Breast epithelium (tissue), 4 donors: Measurements from ENCODE around the gene CMPK1. TPM values are rescaled to one million over a fixed set of nuclear protein-coding genes. Genes with fewer than 3 reads are reported as not detected.

ENCODE experiments used
- DNase-seq, 2 donors: peaks; one replicate each; pipeline ENCODE4 v3.0.0-alpha.2; 2019; ENCODE audit warnings: low spot score in 2 of 2
- H3K27ac ChIP-seq, 2 donors: fragments of 200-600 bp; sonication (generic) in 1 of 2; one replicate each; pipeline ENCODE4 v1.5.1; 2016 to 2019; ENCODE audit warnings: mild to moderate bottlenecking in 1 of 2
- H3K27me3 ChIP-seq, 2 donors: fragments of 200-600 bp; sonication (generic) in 1 of 2; one replicate each; pipeline versions ENCODE4 v1.5.1 to v1.6.0; 2017 to 2019; ENCODE audit warnings: control low read depth in 1 of 2, mild to moderate bottlenecking in 1 of 2
- H3K36me3 ChIP-seq: fragments of 200-600 bp; one replicate; pipeline ENCODE4 v1.5.1; 2019
- H3K4me1 ChIP-seq, 2 donors: fragments of 200-600 bp; sonication (generic); one replicate each; pipeline ENCODE4 v1.5.1; 2016 to 2019; ENCODE audit warnings: control low read depth in 1 of 2
- H3K4me3 ChIP-seq, 3 donors: fragments of 200-600 bp; sonication (generic); 1 replicate in 2 of 3; 2 replicates in 1 of 3; pipeline ENCODE4 v1.5.1; 2016 to 2019; ENCODE audit warnings: mild to moderate bottlenecking in 3 of 3, moderate library complexity in 2 of 3
- H3K9me3 ChIP-seq, 2 donors: fragments of 200-600 bp; sonication (generic) in 1 of 2; one replicate each; pipeline ENCODE4 v1.5.1; 2016 to 2019; ENCODE audit warnings: control low read depth in 1 of 2
- POLR2A ChIP-seq: fragments of 450-650 bp; IDR thresholded peaks from one replicate; pipeline ENCODE4 v1.6.1; 2016; ENCODE audit warnings: antibody characterized with exemption, mild to moderate bottlenecking, moderate library complexity
- POLR2AphosphoS5 ChIP-seq, 3 donors: sonication (generic); formaldehyde crosslinking; IDR thresholded peaks; one replicate each; pipeline ENCODE4 v1.6.1; 2017; ENCODE audit warnings: antibody characterized with exemption in 3 of 3
- intact Hi-C: fragments of 100-400 bp; cut with DNase I; formaldehyde crosslinking; loops from one replicate; pipeline ENCODE4 v1.15.1; 2023; ENCODE audit warnings: low total_unique reads
- total RNA-seq, 3 donors: library from RNA; depleted of rRNA; stranded (reverse); fragments of >200 nt; gene quantifications; one replicate each; pipeline ENCODE4 v1.1.0, GENCODE V29; 2016
- TF ChIP-seq, protein P1 (sequence below), 3 donors: fragments of 450-650 bp; IDR thresholded peaks; one replicate each; pipeline ENCODE4 v1.5.1; 2016 to 2017; ENCODE audit warnings: antibody characterized with exemption in 3 of 3, mild to moderate bottlenecking in 3 of 3, moderate library complexity in 3 of 3

CMPK1 gene
- total RNA-seq, 3 donors from 2014 or later = 83.6 to 177 (median 130) TPM

- no peak for TF ChIP-seq POLR2AphosphoS5 (IDR thresholded peaks at IDR 0.05)
- TF ChIP-seq POLR2A = no peak
- TF ChIP-seq, protein P1, sequence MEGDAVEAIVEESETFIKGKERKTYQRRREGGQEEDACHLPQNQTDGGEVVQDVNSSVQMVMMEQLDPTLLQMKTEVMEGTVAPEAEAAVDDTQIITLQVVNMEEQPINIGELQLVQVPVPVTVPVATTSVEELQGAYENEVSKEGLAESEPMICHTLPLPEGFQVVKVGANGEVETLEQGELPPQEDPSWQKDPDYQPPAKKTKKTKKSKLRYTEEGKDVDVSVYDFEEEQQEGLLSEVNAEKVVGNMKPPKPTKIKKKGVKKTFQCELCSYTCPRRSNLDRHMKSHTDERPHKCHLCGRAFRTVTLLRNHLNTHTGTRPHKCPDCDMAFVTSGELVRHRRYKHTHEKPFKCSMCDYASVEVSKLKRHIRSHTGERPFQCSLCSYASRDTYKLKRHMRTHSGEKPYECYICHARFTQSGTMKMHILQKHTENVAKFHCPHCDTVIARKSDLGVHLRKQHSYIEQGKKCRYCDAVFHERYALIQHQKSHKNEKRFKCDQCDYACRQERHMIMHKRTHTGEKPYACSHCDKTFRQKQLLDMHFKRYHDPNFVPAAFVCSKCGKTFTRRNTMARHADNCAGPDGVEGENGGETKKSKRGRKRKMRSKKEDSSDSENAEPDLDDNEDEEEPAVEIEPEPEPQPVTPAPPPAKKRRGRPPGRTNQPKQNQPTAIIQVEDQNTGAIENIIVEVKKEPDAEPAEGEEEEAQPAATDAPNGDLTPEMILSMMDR (IDR thresholded peaks at IDR 0.05) = no peak
- Histone ChIP-seq H3K4me1 (no peaks in the 10 kb centered on the region), H3K4me3 (no peak overlapping the region), H3K27ac (no peak overlapping the region), H3K9me3 (no peaks in the 10 kb centered on the region), H3K36me3 (no peaks in the 10 kb centered on the region), H3K27me3 (peaks cover 0 to 4% of the 10 kb centered on the region in 2 donors)
- intact Hi-C loops = no loop called here
- DNase-seq = no peak
Observed at GRCh38 chr1:47401761-47402160, 68.2 kb downstream of the CMPK1 start.

- intact Hi-C loops = no loop called here
- DNase-seq = no peak
- Histone ChIP-seq H3K27me3 (no peaks in the 10 kb centered on the region), H3K27ac (no peak overlapping the region), H3K9me3 (no peaks in the 10 kb centered on the region), H3K4me1 (no peaks in the 10 kb centered on the region), H3K36me3 (no peaks in the 10 kb centered on the region), H3K4me3 (no peak overlapping the region)
- TF ChIP-seq, protein P1 (IDR thresholded peaks at IDR 0.05) = no peak
- TF ChIP-seq POLR2AphosphoS5 (IDR thresholded peaks at IDR 0.05) (no peak), POLR2A (no peak)
Observed at GRCh38 chr1:47402591-47402990, 69.0 kb downstream of the CMPK1 start.

DNA sequence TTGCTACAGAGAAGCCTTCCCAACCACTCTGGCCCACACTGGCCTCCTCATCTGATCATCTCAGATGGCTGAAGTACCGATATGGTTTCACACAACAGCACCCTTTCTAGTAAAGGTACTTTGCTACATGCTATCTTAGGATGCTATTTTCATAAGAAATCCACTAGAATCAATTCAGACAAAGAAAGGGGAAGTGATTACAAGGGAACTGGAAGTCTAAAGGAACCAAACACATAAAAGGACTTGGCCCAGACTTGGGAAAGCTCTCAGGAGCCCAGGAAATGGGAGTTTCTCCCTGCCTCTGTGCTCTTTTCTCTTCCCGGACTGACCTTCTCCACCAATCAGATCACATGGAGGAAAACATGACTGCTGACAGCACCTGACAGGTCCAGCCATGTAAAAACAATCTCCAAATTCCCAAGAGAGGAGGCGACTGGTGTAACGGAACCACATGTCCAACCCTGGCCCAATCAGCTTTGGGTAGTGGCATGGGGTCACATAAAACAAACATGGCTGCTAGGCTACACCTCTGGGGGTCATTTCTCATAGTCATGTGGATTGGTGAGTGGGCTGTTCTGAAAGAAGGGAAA is 69.8 kb downstream of the CMPK1 start:
- no peak overlapping the region for H3K27ac ChIP-seq
- no peaks in the 10 kb centered on the region for H3K27me3 ChIP-seq
- H3K9me3 ChIP-seq = no peaks in the 10 kb centered on the region
- H3K36me3 ChIP-seq = no peaks in the 10 kb centered on the region
- TF ChIP-seq POLR2AphosphoS5 (IDR thresholded peaks at IDR 0.05) (no peak), POLR2A (no peak)
- TF ChIP-seq, protein P1 (IDR thresholded peaks at IDR 0.05) = no peak
- no peaks in the 10 kb centered on the region for H3K4me1 ChIP-seq
- intact Hi-C loops = no loop called here
- H3K4me3 ChIP-seq = no peak overlapping the region
- DNase-seq = no peak

DNA sequence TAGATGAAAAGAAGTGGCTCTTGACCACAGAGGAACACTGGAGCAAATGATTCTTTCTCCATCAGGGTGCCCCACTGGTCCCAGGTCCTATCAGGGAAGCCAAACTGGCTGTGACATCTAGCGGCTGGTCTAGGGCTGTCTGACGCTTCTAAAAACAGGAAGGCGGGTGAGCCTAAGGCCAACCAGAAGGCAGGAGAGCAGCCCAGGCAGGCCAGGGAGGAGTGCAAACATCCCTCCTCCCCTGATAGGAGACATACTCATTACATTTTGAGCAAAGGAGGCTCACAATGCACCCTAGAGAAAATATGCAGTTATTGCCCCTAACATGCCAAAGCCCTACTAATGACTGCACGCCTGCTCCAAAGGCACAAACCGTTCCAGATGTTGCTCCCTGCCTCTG is 72.1 kb downstream of the CMPK1 start:
- Histone ChIP-seq H3K27ac (no peak overlapping the region), H3K4me1 (no peaks in the 10 kb centered on the region), H3K4me3 (no peak overlapping the region), H3K36me3 (no peaks in the 10 kb centered on the region), H3K27me3 (no peaks in the 10 kb centered on the region), H3K9me3 (no peaks in the 10 kb centered on the region)
- TF ChIP-seq, protein P1 (IDR thresholded peaks at IDR 0.05) = no peak
- no peak for TF ChIP-seq POLR2AphosphoS5 (IDR thresholded peaks at IDR 0.05)
- no peak for TF ChIP-seq POLR2A
- intact Hi-C loops = loop anchor here (1.0 to 5.0 kb wide), 2 partner anchors 8 to 997 kb away; no protein-coding TSS in a partner anchor
- DNase-seq = no peak

- no peaks in the 10 kb centered on the region for H3K4me1 ChIP-seq
- intact Hi-C loops = loop anchor here (5.0 kb wide), 1 partner anchor 995 kb away; no protein-coding TSS in a partner anchor
- no peak overlapping the region for H3K4me3 ChIP-seq
- DNase-seq = no peak
- H3K36me3 ChIP-seq = no peaks in the 10 kb centered on the region
- TF ChIP-seq, protein P1 (IDR thresholded peaks at IDR 0.05) = no peak
- H3K27ac ChIP-seq = no peak overlapping the region
- no peaks in the 10 kb centered on the region for H3K9me3 ChIP-seq
- H3K27me3 ChIP-seq = no peaks in the 10 kb centered on the region
Observed at GRCh38 chr1:47406966-47407365, 73.4 kb downstream of the CMPK1 start.
